Lower leg skin (tissue), 3 donors: ENCODE data around the gene SEMA3A.

ENCODE experiments used
- POLR2A ChIP-seq, 2 donors: fragments of 450-650 bp; IDR thresholded peaks; one replicate each; pipeline ENCODE4 v1.6.1; 2016 to 2017; ENCODE audit warnings: antibody characterized with exemption in 2 of 2, mild to moderate bottlenecking in 1 of 2, moderate library complexity in 1 of 2
- TF ChIP-seq, protein P1 (sequence below), 3 donors: fragments of 450-650 bp; IDR thresholded peaks; one replicate each; pipeline ENCODE4 v1.5.1; 2016; ENCODE audit warnings: antibody characterized with exemption in 3 of 3, mild to moderate bottlenecking in 3 of 3, moderate library complexity in 2 of 3

DNA sequence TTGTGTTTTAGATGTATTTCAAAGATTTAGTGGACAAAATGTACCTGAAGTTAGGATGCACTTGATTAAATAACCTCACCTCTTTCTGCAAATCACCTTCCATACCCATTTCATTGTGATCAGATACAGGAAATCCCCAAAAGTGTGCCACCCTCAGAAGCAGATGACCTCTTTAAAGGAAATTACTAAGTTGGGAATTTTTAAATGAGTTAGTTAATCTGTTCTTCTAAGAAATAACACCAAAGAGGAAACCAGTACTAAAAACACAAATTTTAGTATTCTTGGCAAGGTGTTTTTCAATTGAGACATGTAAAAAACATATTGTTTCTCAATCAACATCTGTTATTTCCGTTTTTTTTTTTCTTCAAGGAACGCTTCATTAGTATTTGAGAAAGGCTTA lies 4.6 kb upstream of the SEMA3A start:
- TF ChIP-seq, protein P1, sequence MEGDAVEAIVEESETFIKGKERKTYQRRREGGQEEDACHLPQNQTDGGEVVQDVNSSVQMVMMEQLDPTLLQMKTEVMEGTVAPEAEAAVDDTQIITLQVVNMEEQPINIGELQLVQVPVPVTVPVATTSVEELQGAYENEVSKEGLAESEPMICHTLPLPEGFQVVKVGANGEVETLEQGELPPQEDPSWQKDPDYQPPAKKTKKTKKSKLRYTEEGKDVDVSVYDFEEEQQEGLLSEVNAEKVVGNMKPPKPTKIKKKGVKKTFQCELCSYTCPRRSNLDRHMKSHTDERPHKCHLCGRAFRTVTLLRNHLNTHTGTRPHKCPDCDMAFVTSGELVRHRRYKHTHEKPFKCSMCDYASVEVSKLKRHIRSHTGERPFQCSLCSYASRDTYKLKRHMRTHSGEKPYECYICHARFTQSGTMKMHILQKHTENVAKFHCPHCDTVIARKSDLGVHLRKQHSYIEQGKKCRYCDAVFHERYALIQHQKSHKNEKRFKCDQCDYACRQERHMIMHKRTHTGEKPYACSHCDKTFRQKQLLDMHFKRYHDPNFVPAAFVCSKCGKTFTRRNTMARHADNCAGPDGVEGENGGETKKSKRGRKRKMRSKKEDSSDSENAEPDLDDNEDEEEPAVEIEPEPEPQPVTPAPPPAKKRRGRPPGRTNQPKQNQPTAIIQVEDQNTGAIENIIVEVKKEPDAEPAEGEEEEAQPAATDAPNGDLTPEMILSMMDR (IDR thresholded peaks at IDR 0.05) = no peak
- TF ChIP-seq POLR2A (IDR thresholded peaks at IDR 0.05) = no peak
